ENCODE data around the gene EPHB3. TPM values are rescaled to one million over a fixed set of nuclear protein-coding genes. Genes with fewer than 3 reads are reported as not detected.

The EPHB3 gene
- total and polyA plus RNA-seq, 2 experiments from 2014 or later: 142 to 170 TPM

DNA sequence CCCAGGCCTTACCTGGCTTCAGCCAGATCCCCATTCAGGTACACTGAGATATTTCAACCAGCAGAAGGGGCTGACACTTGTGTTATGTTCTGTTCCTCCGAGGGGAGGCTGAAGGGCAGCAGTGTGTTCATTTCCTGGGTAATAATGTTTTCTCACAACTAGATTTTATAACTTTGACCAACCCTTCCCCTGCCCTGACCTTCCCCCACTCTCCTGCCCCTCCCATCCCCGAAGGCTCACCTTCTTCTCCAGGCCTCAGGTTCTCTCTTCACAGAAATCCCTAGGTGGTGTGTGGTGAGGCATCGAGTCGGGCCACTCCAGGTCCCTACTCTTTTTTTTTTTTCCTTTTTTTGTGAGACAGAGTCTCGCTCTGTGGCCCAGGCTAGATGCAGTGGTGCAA is 34.6 kb downstream of the EPHB3 start:
- TF ChIP-seq CTCF (IDR thresholded peaks at IDR 0.05; ENCODE audit: low read depth, low read length): no peak
- Histone ChIP-seq H3K27ac (no peak overlapping the region), H3K36me3 (no peaks in the 10 kb centered on the region), H3K4me3 (no peak overlapping the region), H3K4me1 (ENCODE audit: low read depth) (peaks cover 55% of the 10 kb centered on the region), H3K9me3 (ENCODE audit: low read depth) (no peaks in the 10 kb centered on the region), H3K27me3 (no peaks in the 10 kb centered on the region)
- no peak for DNase-seq (ENCODE audit: low read depth in 1 of 2, low spot score in 1 of 2)

DNA sequence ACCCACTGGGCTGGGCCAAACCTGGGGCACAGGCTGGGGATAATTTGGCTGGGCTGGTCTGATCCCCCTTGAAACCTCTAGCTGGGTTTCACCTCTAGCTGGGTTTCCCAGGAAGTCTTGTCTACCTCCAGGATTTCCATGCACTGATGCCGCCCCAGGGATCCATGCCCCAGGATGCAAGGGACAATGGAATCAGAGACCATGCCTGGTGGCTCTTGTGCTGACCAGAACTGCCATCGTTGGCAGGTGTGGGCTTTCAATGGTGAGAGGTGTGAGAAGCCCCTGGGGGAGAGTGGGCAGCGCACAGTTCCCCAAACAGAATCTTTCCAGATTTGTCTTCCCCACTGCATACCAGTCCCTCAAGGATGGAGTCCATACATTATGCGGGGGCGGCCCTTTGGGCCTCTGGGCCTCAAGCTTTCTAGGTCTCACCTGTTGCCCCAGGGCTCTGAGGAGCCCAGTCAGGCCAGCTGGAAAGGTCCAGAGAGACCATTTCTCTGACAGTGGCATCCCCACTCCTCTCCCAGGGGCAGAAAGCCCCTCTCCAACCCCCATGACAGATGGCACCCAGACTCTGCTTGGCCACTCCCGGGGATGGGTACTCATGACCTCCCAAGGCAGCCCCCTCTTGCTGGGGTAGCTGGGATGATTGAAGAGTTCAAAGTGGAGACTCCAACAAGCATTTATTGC is 35.4 kb downstream of the EPHB3 start:
- Histone ChIP-seq H3K9me3 (ENCODE audit: low read depth) (no peaks in the 10 kb centered on the region), H3K36me3 (no peaks in the 10 kb centered on the region), H3K4me3 (no peak overlapping the region), H3K27ac (no peak overlapping the region), H3K4me1 (ENCODE audit: low read depth) (peaks cover 56% of the 10 kb centered on the region), H3K27me3 (no peaks in the 10 kb centered on the region)
- DNase-seq (ENCODE audit: low read depth in 1 of 2, low spot score in 1 of 2): no peak
- TF ChIP-seq CTCF (IDR thresholded peaks at IDR 0.05; ENCODE audit: low read depth, low read length): no peak

- H3K9me3 ChIP-seq (ENCODE audit: low read depth): no peaks in the 10 kb centered on the region
- peaks cover 56% of the 10 kb centered on the region for H3K4me1 ChIP-seq (ENCODE audit: low read depth)
- TF ChIP-seq CTCF (IDR thresholded peaks at IDR 0.05; ENCODE audit: low read depth, low read length): no peak
- H3K4me3 ChIP-seq: no peak overlapping the region
- peak overlapping the region; percentile 10 for H3K27ac ChIP-seq
- H3K36me3 ChIP-seq: no peaks in the 10 kb centered on the region
- H3K27me3 ChIP-seq: no peaks in the 10 kb centered on the region
- no peak for DNase-seq (ENCODE audit: low read depth in 1 of 2, low spot score in 1 of 2)
Measured at GRCh38 chr3:184597829-184598573, 36.4 kb downstream of the EPHB3 start.

DNA sequence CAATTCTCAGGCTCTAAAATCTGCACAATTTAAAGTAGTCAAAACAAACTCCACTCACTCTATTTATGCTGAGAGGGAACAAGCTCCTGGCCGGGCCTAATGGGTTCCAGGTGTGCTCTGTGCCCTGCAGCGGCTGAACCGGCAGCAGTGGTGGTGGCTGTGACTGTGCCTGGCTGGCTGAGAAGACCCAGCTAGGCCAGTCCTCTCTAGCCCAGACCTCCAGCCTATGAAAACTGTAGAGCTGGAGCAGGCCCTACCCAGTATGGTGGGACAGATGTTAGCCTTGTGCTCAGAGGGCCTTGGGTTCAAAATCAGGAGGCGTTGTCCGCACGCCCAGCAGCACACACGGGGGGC is 37.0 kb downstream of the EPHB3 start:
- TF ChIP-seq CTCF (IDR thresholded peaks at IDR 0.05; ENCODE audit: low read depth, low read length): no peak
- Histone ChIP-seq H3K9me3 (ENCODE audit: low read depth) (no peaks in the 10 kb centered on the region), H3K27ac (peak overlapping the region; percentile 10), H3K4me1 (ENCODE audit: low read depth) (peaks cover 56% of the 10 kb centered on the region), H3K36me3 (no peaks in the 10 kb centered on the region), H3K27me3 (no peaks in the 10 kb centered on the region), H3K4me3 (no peak overlapping the region)
- no peak for DNase-seq (ENCODE audit: low read depth in 1 of 2, low spot score in 1 of 2)

- TF ChIP-seq CTCF (IDR thresholded peaks at IDR 0.05; ENCODE audit: low read depth, low read length): no peak
- no peak for DNase-seq (ENCODE audit: low read depth in 1 of 2, low spot score in 1 of 2)
- Histone ChIP-seq H3K27ac (peak overlapping the region; percentile 10), H3K9me3 (ENCODE audit: low read depth) (no peaks in the 10 kb centered on the region), H3K27me3 (no peaks in the 10 kb centered on the region), H3K4me1 (ENCODE audit: low read depth) (peaks cover 56% of the 10 kb centered on the region), H3K36me3 (no peaks in the 10 kb centered on the region), H3K4me3 (no peak overlapping the region)
Measured at GRCh38 chr3:184599143-184599542, 37.6 kb downstream of the EPHB3 start.

Data from cardiac muscle cell (in vitro differentiated cells and primary cell).